Right lobe of liver (tissue), 6 donors: ENCODE data around the gene ACBD6. TPM values are rescaled to one million over a fixed set of nuclear protein-coding genes. Genes with fewer than 3 reads are reported as not detected.

ENCODE experiments used
- ATAC-seq, 4 donors: fragments of 200-7000 bp; cut with Tn5 transposase; one replicate each; pipeline ENCODE4 v1.9.1; 2020; ENCODE audit warnings: mild to moderate bottlenecking in 4 of 4, moderate library complexity in 4 of 4
- DNase-seq, 3 donors: peaks; one replicate each; pipeline ENCODE4 v3.0.0-alpha.2; 2020
- H3K27ac ChIP-seq, 3 donors: fragments of 200-600 bp; one replicate each; pipeline ENCODE4 v1.8.0; 2022
- H3K27me3 ChIP-seq, 2 donors: fragments of 200-600 bp; one replicate each; pipeline ENCODE4 v1.8.0; 2022
- H3K36me3 ChIP-seq, 4 donors: fragments of 200-600 bp; sonication (generic) in 1 of 4; one replicate each; pipeline versions ENCODE4 v1.5.1 to v1.8.0; 2017 to 2022; ENCODE audit warnings: control low read depth in 1 of 4
- H3K4me1 ChIP-seq, 4 donors: fragments of 200-600 bp; sonication (generic) in 1 of 4; one replicate each; pipeline versions ENCODE4 v1.5.1 to v1.8.0; 2017 to 2022; ENCODE audit warnings: control low read depth in 1 of 4
- H3K4me3 ChIP-seq, 3 donors: fragments of 200-600 bp; one replicate each; pipeline ENCODE4 v1.8.0; 2022
- H3K9me3 ChIP-seq, 4 donors: fragments of 200-600 bp; sonication (generic) in 1 of 4; one replicate each; pipeline versions ENCODE4 v1.5.1 to v1.8.0; 2017 to 2022; ENCODE audit warnings: control low read depth in 1 of 4
- POLR2A ChIP-seq: fragments of 450-650 bp; IDR thresholded peaks from one replicate; pipeline ENCODE4 v1.6.1; 2017; ENCODE audit warnings: antibody characterized with exemption, mild to moderate bottlenecking
- WGBS: methylation state at CpG from one replicate; pipeline ENCODE4 v1.1.6; 2018; ENCODE audit warnings: low coverage, low lambda C conversion rate; ENCODE audit not compliant: insufficient coverage; ENCODE audit errors: missing lambda C conversion rate; 5-methylcytosine and 5-hydroxymethylcytosine counted together
- intact Hi-C, 2 donors: fragments of 100-400 bp; cut with DNase I; formaldehyde crosslinking; loops; one replicate each; pipeline versions ENCODE4 v1.11.2 to v1.14.1; 2022
- total RNA-seq, 6 experiments: library from RNA; depleted of rRNA in 2 of 6; stranded (reverse); fragments of >200 nt in 2 of 6; fragmentation: NEBNext Ultra II Directional in 3 of 6; extraction: Animal tissue kit (Norgen Biotek cat#: 25700) in 3 of 6; gene quantifications; one replicate each; pipeline versions ENCODE4 v1.1.0 to v1.2.4, GENCODE V29; 2016 to 2023
- TF ChIP-seq, protein P1 (sequence below), 4 donors: fragments of 200-600 bp in 3 of 4; fragments of 450-650 bp in 1 of 4; IDR thresholded peaks; one replicate each; pipeline versions ENCODE4 v1.5.1 to v1.8.0; 2016 to 2022; ENCODE audit warnings: antibody characterized with exemption in 4 of 4, mild to moderate bottlenecking in 2 of 4
- donor health status: DM: no; HTN: yes; CAD: no.
- donor health status: DM: no; HTN: no; CAD: no.
- donor health status: DM: no; HTN: no; CAD: no.
- donor health status: DM: no; HTN: yes; CAD: no.
- donor health status: DM: no; HTN: yes; CAD: no.

Gene ACBD6
- total RNA-seq, 6 experiments from 2014 or later = 9.5 to 18.9 (median 11.5) TPM

DNA sequence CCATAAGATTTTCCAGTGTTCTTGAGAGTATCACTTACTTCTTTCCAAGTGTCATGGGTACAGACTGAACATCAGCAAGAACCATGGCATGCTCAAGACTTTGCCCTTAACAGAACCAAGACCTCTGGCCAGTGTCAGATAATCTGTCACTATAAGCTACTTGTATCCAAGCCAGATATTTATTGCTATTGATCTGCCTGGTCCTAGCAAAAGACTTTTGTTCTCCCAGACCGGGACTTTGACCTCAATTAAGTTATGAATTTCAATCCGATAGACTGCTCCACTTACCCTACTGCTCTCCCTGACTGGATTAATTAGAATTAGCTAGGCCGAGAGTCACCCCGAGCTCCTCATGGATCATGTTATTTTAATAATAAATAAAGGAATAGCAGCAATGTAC is 129.6 kb downstream of the ACBD6 start:
- intact Hi-C loops = no loop called here
- DNase-seq = no peak
- Histone ChIP-seq H3K27me3 (no peaks in the 10 kb centered on the region), H3K27ac (no peak overlapping the region), H3K36me3 (no peaks in the 10 kb centered on the region), H3K4me1 (no peaks in the 10 kb centered on the region), H3K9me3 (no peaks in the 10 kb centered on the region), H3K4me3 (no peak overlapping the region)
- ATAC-seq = no peak
- no peak for TF ChIP-seq POLR2A
- TF ChIP-seq, protein P1, sequence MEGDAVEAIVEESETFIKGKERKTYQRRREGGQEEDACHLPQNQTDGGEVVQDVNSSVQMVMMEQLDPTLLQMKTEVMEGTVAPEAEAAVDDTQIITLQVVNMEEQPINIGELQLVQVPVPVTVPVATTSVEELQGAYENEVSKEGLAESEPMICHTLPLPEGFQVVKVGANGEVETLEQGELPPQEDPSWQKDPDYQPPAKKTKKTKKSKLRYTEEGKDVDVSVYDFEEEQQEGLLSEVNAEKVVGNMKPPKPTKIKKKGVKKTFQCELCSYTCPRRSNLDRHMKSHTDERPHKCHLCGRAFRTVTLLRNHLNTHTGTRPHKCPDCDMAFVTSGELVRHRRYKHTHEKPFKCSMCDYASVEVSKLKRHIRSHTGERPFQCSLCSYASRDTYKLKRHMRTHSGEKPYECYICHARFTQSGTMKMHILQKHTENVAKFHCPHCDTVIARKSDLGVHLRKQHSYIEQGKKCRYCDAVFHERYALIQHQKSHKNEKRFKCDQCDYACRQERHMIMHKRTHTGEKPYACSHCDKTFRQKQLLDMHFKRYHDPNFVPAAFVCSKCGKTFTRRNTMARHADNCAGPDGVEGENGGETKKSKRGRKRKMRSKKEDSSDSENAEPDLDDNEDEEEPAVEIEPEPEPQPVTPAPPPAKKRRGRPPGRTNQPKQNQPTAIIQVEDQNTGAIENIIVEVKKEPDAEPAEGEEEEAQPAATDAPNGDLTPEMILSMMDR (IDR thresholded peaks at IDR 0.05) = no peak
- whole genome bisulfite sequencing = 73% methylated on average over 4 of the region's 4 CpGs

DNA sequence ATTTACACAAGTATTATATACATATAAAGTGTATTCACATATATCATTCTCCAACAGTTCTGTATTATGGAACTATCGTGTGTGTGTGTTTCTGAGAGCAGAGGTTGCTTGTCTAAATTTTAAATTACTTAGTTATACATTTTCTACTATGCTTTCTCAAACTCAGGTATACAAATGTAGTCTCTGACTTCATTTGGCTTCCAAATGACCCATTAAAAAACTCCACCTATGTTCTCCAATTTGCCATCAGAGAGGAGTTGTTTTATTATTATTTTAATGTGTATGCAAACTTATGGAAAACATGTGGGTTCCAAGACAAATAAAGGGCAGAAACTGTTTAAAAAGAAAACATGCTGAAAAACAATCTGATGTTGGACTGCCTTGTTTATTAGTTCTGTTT is 131.8 kb downstream of the ACBD6 start:
- H3K27me3 ChIP-seq = no peaks in the 10 kb centered on the region
- no peak overlapping the region for H3K4me3 ChIP-seq
- H3K4me1 ChIP-seq = no peaks in the 10 kb centered on the region
- DNase-seq (no peak), ATAC-seq (no peak)
- no peak overlapping the region for H3K27ac ChIP-seq
- intact Hi-C loops = no loop called here
- no peaks in the 10 kb centered on the region for H3K36me3 ChIP-seq
- no peak for TF ChIP-seq POLR2A
- TF ChIP-seq, protein P1 (IDR thresholded peaks at IDR 0.05) = no peak
- H3K9me3 ChIP-seq = no peaks in the 10 kb centered on the region
- WGBS = 100% methylated on average over 1 of the region's 1 CpG

DNA sequence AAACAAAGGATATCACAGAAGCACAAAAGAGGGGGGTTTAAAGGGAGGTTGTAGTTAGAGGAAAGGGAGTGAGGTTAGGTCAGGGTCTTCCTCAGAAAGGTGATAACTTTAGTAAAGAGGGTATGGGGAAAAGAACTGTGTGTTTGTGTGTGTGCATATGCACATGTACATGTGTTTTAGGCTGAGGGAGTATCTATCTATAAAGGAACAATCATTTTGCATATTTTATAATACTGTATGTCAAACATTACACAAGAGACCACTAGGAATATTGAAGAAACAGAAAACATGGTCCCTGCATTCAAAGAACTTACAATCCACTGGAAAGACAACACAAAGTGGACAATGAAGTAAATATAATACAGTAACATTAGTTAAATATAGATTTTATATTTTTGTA is 132.2 kb downstream of the ACBD6 start:
- intact Hi-C loops = no loop called here
- TF ChIP-seq, protein P1 (IDR thresholded peaks at IDR 0.05) = no peak
- no peak for TF ChIP-seq POLR2A
- H3K27ac ChIP-seq = no peak overlapping the region
- ATAC-seq (no peak), DNase-seq (no peak)
- H3K9me3 ChIP-seq = no peaks in the 10 kb centered on the region
- no peaks in the 10 kb centered on the region for H3K27me3 ChIP-seq
- no peak overlapping the region for H3K4me3 ChIP-seq
- H3K4me1 ChIP-seq = no peaks in the 10 kb centered on the region
- H3K36me3 ChIP-seq = no peaks in the 10 kb centered on the region

DNA sequence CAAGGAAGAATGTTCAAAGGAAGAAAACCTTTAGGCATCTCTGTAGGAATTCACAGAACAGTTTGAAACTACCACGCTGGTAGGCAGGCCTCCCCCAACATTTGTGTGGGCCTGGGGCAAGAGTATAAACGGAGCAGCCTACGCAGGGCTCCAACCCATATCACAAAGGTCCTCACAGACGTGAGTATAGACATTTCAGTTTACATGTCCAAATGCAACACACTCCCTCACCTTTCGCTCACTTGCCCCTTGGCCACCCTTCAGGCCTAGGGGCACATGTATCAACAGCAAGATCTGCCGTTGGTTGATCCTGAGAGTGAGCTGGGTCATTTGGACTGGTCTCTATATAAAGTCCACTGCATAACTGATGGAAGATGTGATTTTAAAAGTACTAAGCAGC is 133.3 kb downstream of the ACBD6 start:
- H3K9me3 ChIP-seq = no peaks in the 10 kb centered on the region
- H3K4me3 ChIP-seq = no peak overlapping the region
- no peaks in the 10 kb centered on the region for H3K4me1 ChIP-seq
- H3K36me3 ChIP-seq = no peaks in the 10 kb centered on the region
- ATAC-seq (no peak), DNase-seq (no peak)
- H3K27ac ChIP-seq = no peak overlapping the region
- no peak for TF ChIP-seq POLR2A
- TF ChIP-seq, protein P1 (IDR thresholded peaks at IDR 0.05) = no peak
- no peaks in the 10 kb centered on the region for H3K27me3 ChIP-seq
- intact Hi-C loops = no loop called here
- 95% methylated on average over 4 of the region's 6 CpGs for WGBS

DNA sequence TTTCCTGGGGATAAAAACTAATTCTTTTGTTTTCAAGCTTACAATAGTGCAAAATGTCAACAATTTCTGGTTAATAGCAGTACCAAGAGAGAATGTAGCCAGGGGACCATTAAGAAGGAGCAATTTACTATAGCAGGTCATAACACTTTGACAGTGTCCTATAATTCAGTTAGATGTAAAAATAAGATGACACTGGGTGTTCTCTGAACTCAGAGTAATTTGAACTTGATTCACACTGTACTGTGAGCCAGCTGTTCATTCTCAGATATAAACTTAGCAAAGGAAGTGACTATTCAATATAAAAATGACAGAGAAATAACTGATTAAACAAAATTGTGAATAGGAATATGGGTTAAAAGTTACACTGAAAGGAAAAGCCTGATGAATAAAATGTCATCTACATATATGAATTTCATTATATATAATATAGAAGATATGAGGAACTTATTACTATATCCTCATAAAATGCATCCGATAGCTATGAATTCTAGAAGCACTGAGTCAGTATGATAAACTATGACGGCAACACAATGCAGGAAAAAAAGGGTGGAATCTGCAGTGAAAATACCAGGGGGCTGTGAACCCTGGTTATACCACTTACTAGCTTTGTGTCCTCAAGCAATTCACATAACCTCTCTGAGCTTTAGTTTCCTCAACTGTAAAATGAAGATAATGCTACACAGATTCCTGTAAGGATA is 135.9 kb downstream of the ACBD6 start:
- DNase-seq (no peak), ATAC-seq (no peak)
- no peak overlapping the region for H3K27ac ChIP-seq
- H3K9me3 ChIP-seq = no peaks in the 10 kb centered on the region
- no peaks in the 10 kb centered on the region for H3K36me3 ChIP-seq
- TF ChIP-seq, protein P1 (IDR thresholded peaks at IDR 0.05) = no peak
- no peak for TF ChIP-seq POLR2A
- no peaks in the 10 kb centered on the region for H3K27me3 ChIP-seq
- intact Hi-C loops = no loop called here
- H3K4me1 ChIP-seq = no peaks in the 10 kb centered on the region
- H3K4me3 ChIP-seq = no peak overlapping the region
- 61% methylated on average over 2 of the region's 2 CpGs for WGBS
